GM19324 (cell line): Measurements from ENCODE around the gene ING5.
"Not testable (repeated sequence)": the region's sequence is repeated elsewhere in the genome, so short reads cannot be mapped to it uniquely, and the experiment has no call there.

ENCODE experiments used
- ATAC-seq: cut with Tn5 transposase; IDR thresholded peaks from one replicate; pipeline ENCODE4 v1.9.1; 2021; ENCODE audit warnings: mild to moderate bottlenecking, moderate library complexity; ENCODE audit not compliant: unreplicated experiment, low FRiP score

ING5 gene

GRCh38 chr2:241755777-241756176 lies 53.9 kb downstream of the ING5 start:
- ATAC-seq: no peak

GRCh38 chr2:241759067-241759807 lies 57.4 kb downstream of the ING5 start:
- ATAC-seq: no peak

GRCh38 chr2:241759893-241760292 lies 58.1 kb downstream of the ING5 start:
- ATAC-seq: not testable (repeated sequence)

- no peak for ATAC-seq
These were observed 58.5 kb downstream of the ING5 start for GRCh38 chr2:241760301-241760771.

GRCh38 chr2:241762321-241762932 lies 60.6 kb downstream of the ING5 start:
- ATAC-seq: no peak

GRCh38 chr2:241762933-241763369 lies 61.1 kb downstream of the ING5 start:
- no peak for ATAC-seq

- no peak for ATAC-seq
These were observed 61.9 kb downstream of the ING5 start for GRCh38 chr2:241763551-241764274.

- no peak for ATAC-seq
These were observed 62.7 kb downstream of the ING5 start for GRCh38 chr2:241764275-241765241.

GRCh38 chr2:241767464-241768250 lies 65.8 kb downstream of the ING5 start:
- no peak for ATAC-seq

GRCh38 chr2:241768251-241768711 lies 66.4 kb downstream of the ING5 start:
- ATAC-seq: no peak

- no peak for ATAC-seq
These were observed 67.0 kb downstream of the ING5 start for GRCh38 chr2:241768850-241769249.

GRCh38 chr2:241769819-241770184 lies 68.0 kb downstream of the ING5 start:
- no peak for ATAC-seq

GRCh38 chr2:241770185-241770935 lies 68.5 kb downstream of the ING5 start:
- ATAC-seq: no peak

GRCh38 chr2:241770936-241771285 lies 69.1 kb downstream of the ING5 start:
- no peak for ATAC-seq

GRCh38 chr2:241771286-241772062 lies 69.6 kb downstream of the ING5 start:
- ATAC-seq: no peak

- ATAC-seq: no peak
These were observed 70.2 kb downstream of the ING5 start for GRCh38 chr2:241772063-241772499.

- no peak for ATAC-seq
These were observed 71.9 kb downstream of the ING5 start for GRCh38 chr2:241773511-241774418.
